Stimulated activated CD8-positive, alpha-beta memory T cell treated with anti-CD3 and anti-CD28 coated beads, Interleukin-4, amount 100 ng/mL, for 48 hours (primary cell): ENCODE measurements around the gene SDS.

ENCODE experiments used
- DNase-seq: peaks from one replicate; pipeline ENCODE4 v3.0.0-alpha.2; 2020

The SDS gene

GRCh38 chr12:113345318-113345717 is 58.4 kb downstream of the SDS start:
- DNase-seq: no peak
